AG09309 (cell line): Measurements from ENCODE around the gene GH2.
"Not testable (repeated sequence)": the region's sequence is repeated elsewhere in the genome, so short reads cannot be mapped to it uniquely, and the experiment has no call there.

Experiments used
- DNase-seq: peaks from one replicate; pipeline ENCODE4 v3.0.0-alpha.2; 2010; ENCODE audit warnings: low read depth
- H3K4me3 ChIP-seq: 2 replicates; pipeline ENCODE4 v1.5.1; 2011; ENCODE audit warnings: mild to moderate bottlenecking, low read depth, low read length, moderate library complexity; ENCODE audit not compliant: control insufficient read depth
- CTCF ChIP-seq: IDR thresholded peaks from 2 replicates; pipeline ENCODE4 v1.5.1; 2011; ENCODE audit warnings: mild to moderate bottlenecking, low read depth, low read length, inconsistent platforms; ENCODE audit not compliant: insufficient read depth, control insufficient read depth; ENCODE audit errors: missing control alignments

GH2 gene

GRCh38 chr17:63927464-63928171, 45.9 kb upstream of the GH2 start:
- no peak overlapping the region for H3K4me3 ChIP-seq
- no peak for TF ChIP-seq CTCF
- no peak for DNase-seq

DNA sequence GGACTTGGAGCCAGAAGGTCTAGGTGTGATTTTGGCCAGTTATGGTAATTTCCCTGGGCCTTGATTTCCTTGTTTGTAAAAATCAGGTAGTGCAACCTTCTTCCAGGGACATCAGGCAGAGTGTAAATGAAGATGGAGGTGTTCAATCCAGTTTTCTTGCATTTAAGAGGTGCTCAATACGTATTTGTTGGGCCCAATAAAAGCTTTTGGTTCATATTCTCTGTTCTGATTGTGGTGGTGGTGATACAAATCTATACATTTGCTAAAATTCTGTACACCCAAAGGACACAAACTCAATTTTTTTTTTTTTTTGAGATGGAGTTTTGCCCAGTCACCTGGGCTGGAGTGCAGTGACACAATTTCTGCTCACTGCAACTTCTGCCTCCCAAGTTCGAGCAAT, 44.4 kb upstream of the GH2 start:
- no peak for DNase-seq
- no peak for TF ChIP-seq CTCF
- H3K4me3 ChIP-seq: no peak overlapping the region

DNA sequence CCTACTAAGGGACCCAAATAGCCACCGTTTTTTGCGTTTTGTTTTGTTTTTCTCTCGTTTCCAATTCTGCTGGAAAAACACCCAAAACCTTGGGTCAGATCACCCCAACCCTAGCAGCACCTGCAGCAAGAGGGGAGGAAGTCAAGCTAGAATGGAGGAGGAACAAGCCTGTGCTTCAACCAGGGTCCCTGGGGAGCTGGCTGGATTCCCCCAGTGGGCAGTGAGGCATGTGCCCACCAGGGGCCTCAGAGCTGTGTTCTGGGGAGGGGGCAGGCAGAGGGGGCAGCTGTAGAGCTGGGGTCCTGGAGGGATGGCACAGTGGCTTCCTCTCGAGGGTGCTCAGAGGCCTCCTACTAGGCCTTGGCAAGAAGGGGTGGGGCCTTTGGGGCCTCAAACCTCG, 43.9 kb upstream of the GH2 start:
- no peak for TF ChIP-seq CTCF
- H3K4me3 ChIP-seq: no peak overlapping the region
- DNase-seq: no peak

GRCh38 chr17:63922402-63922801, 40.7 kb upstream of the GH2 start:
- DNase-seq, H3K4me3 ChIP-seq: not testable (repeated sequence)

- not testable (repeated sequence) for H3K4me3 ChIP-seq, DNase-seq
These were observed 39.0 kb upstream of the GH2 start for GRCh38 chr17:63920779-63921178.

- not testable (repeated sequence) for DNase-seq, H3K4me3 ChIP-seq
These were observed 38.3 kb upstream of the GH2 start for GRCh38 chr17:63920050-63920449.

- DNase-seq: peak; percentile 7
- TF ChIP-seq CTCF: peak; percentile 97
- no peak overlapping the region for H3K4me3 ChIP-seq
These were observed 37.6 kb upstream of the GH2 start for GRCh38 chr17:63919311-63919723.

- H3K4me3 ChIP-seq, DNase-seq: not testable (repeated sequence)
These were observed 37.1 kb upstream of the GH2 start, which contains the start of gene GH1 for GRCh38 chr17:63918789-63919305. Gene GH1, minus strand, starts transcription at chr17:63918839. Its CDS starts 63 bp downstream, at chr17:63918776.

DNA sequence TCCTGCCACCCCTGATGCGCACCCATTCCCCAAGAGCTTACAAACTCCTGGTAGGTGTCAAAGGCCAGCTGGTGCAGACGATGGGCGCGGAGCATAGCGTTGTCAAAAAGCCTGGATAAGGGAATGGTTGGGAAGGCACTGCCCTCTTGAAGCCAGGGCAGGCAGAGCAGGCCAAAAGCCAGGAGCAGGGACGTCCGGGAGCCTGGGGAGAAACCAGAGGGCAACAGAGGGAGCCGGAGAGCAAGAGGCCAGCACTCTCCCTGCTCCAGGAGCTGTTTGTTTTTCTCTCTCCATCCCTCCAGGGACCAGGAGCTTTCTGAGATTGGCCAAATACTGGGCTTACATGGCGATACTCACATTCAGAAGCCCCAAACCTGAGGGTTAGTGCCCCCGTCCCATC, 36.6 kb upstream of the GH2 start:
- TF ChIP-seq CTCF: no peak
- no peak for DNase-seq
- no peak overlapping the region for H3K4me3 ChIP-seq
